ENCODE measurements around the gene RAD18.

Gene RAD18

GRCh38 chr3:8979262-8979661, 16.0 kb upstream of the RAD18 start:
- H3K9me3 ChIP-seq (ENCODE audit: control insufficient read depth, low read length): no peaks in the 10 kb centered on the region
- H3K4me1 ChIP-seq (ENCODE audit: control insufficient read depth, insufficient read depth, low read length): no peaks in the 10 kb centered on the region
- no peaks in the 10 kb centered on the region for H3K27me3 ChIP-seq (ENCODE audit: control insufficient read depth, insufficient read depth, low read length, poor library complexity, severe bottlenecking)
- H3K36me3 ChIP-seq (ENCODE audit: control insufficient read depth, insufficient read depth, low read length): no peaks in the 10 kb centered on the region
- WGBS, 2 experiments: 95% methylated on average over 1 of the region's 1 CpG; no CpG with 5 or more reads in 1 of the 2 experiments
- no peak overlapping the region for H3K4me3 ChIP-seq (ENCODE audit: insufficient read depth, low read depth, low read length)
- H3K27ac ChIP-seq (ENCODE audit: insufficient read depth, low read depth, low read length, poor library complexity, severe bottlenecking): no peak overlapping the region

GRCh38 chr3:8978551-8978950, 15.3 kb upstream of the RAD18 start:
- H3K4me1 ChIP-seq (ENCODE audit: control insufficient read depth, insufficient read depth, low read length): no peaks in the 10 kb centered on the region
- H3K4me3 ChIP-seq (ENCODE audit: insufficient read depth, low read depth, low read length): no peak overlapping the region
- H3K27me3 ChIP-seq (ENCODE audit: control insufficient read depth, insufficient read depth, low read length, poor library complexity, severe bottlenecking): no peaks in the 10 kb centered on the region
- H3K9me3 ChIP-seq (ENCODE audit: control insufficient read depth, low read length): no peaks in the 10 kb centered on the region
- no peak overlapping the region for H3K27ac ChIP-seq (ENCODE audit: insufficient read depth, low read depth, low read length, poor library complexity, severe bottlenecking)
- 90 to 93% methylated on average over 3 of the region's 3 CpGs for WGBS, 2 experiments
- no peaks in the 10 kb centered on the region for H3K36me3 ChIP-seq (ENCODE audit: control insufficient read depth, insufficient read depth, low read length)

DNA sequence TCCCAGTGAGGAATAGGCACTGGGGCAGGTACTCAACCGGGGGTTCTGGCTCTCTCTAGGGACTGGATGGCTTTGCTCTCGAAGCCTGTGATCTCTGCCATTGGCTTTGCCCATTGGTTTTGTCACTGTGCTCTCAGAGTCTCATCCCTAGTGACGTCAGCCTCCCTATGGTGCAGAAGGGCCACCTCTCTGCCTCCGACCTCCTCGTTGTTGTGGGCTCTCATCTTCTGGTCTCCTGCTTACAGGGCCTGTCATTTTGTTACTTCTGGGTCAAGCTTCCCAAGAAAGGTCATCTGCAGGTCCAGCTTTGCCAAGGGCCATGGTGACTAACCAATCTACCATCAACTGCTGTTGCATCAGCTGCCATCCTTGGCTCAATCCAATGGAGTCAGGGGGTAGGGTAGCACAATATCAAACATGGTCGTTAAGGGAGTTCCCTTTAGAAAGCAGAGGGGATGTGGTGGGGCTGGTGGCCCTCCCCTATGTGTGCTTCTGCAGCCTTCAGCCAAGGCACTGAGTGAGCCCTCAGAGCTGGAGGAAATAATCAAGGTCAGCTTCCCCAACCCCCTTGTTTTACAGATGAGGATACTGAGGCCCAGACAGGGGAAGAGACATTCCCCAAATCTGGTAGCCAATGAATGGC, 13.4 kb upstream of the RAD18 start:
- Histone ChIP-seq H3K36me3 (ENCODE audit: control insufficient read depth, insufficient read depth, low read length) (no peaks in the 10 kb centered on the region), H3K27ac (ENCODE audit: insufficient read depth, low read depth, low read length, poor library complexity, severe bottlenecking) (no peak overlapping the region), H3K27me3 (ENCODE audit: control insufficient read depth, insufficient read depth, low read length, poor library complexity, severe bottlenecking) (no peaks in the 10 kb centered on the region), H3K4me1 (ENCODE audit: control insufficient read depth, insufficient read depth, low read length) (no peaks in the 10 kb centered on the region), H3K9me3 (ENCODE audit: control insufficient read depth, low read length) (no peaks in the 10 kb centered on the region), H3K4me3 (ENCODE audit: insufficient read depth, low read depth, low read length) (no peak overlapping the region)
- 85 to 91% methylated on average over 6 of the region's 6 CpGs for WGBS, 2 experiments

- H3K27ac ChIP-seq (ENCODE audit: insufficient read depth, low read depth, low read length, poor library complexity, severe bottlenecking): no peak overlapping the region
- no peaks in the 10 kb centered on the region for H3K4me1 ChIP-seq (ENCODE audit: control insufficient read depth, insufficient read depth, low read length)
- no peaks in the 10 kb centered on the region for H3K36me3 ChIP-seq (ENCODE audit: control insufficient read depth, insufficient read depth, low read length)
- peaks cover 3% of the 10 kb centered on the region for H3K27me3 ChIP-seq (ENCODE audit: control insufficient read depth, insufficient read depth, low read length, poor library complexity, severe bottlenecking)
- H3K9me3 ChIP-seq (ENCODE audit: control insufficient read depth, low read length): no peaks in the 10 kb centered on the region
- H3K4me3 ChIP-seq (ENCODE audit: insufficient read depth, low read depth, low read length): no peak overlapping the region
- WGBS, 2 experiments: 76 to 79% methylated on average over 9 of the region's 11 CpGs
Measured at GRCh38 chr3:8975081-8976020, 12.1 kb upstream of the RAD18 start.

DNA sequence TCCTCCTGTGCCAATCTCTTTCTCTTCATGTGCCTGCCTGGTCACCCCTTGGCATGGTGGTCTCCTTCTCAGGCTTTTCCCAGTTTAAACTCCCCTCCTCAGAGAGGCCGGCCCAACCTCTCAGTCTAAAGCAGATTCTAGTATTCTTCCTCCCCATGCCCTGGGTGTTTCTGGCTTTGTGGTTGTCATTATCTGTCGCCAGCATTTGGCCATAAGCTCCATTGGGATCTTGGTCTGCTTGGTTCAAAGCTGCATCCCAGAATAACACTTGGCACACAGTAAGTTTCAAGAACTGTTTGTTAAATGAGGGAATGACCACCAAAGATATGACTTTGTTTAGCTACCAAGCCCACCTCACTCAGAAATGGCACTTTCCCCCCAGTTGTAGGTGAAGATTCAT, 11.2 kb upstream of the RAD18 start:
- Histone ChIP-seq H3K27ac (ENCODE audit: insufficient read depth, low read depth, low read length, poor library complexity, severe bottlenecking) (no peak overlapping the region), H3K9me3 (ENCODE audit: control insufficient read depth, low read length) (no peaks in the 10 kb centered on the region), H3K27me3 (ENCODE audit: control insufficient read depth, insufficient read depth, low read length, poor library complexity, severe bottlenecking) (peaks cover 3% of the 10 kb centered on the region), H3K4me1 (ENCODE audit: control insufficient read depth, insufficient read depth, low read length) (no peaks in the 10 kb centered on the region), H3K4me3 (ENCODE audit: insufficient read depth, low read depth, low read length) (no peak overlapping the region), H3K36me3 (ENCODE audit: control insufficient read depth, insufficient read depth, low read length) (no peaks in the 10 kb centered on the region)
- WGBS, 2 experiments: 85 to 92% methylated on average over 2 of the region's 2 CpGs

DNA sequence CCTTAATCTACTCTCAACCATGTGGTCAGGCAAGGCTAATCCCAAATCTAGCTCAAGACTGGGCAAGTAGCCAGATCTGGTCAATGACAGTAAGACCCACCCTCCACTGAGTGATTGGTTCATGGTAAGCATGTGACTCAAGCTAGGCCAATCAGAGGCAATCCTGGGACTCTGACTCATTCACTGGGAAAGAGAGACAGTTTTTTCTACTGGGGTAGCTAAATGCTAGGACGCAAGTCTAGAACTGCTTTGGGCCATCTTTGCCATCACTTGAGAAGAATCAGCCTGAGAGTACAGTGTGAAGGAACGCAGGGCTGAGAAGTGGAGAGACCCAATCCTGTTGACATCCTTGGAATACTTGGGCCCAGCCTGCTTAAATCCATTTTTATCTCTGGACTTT, 9.4 kb upstream of the RAD18 start:
- peaks cover 12% of the 10 kb centered on the region for H3K27me3 ChIP-seq (ENCODE audit: control insufficient read depth, insufficient read depth, low read length, poor library complexity, severe bottlenecking)
- H3K27ac ChIP-seq (ENCODE audit: insufficient read depth, low read depth, low read length, poor library complexity, severe bottlenecking): no peak overlapping the region
- no peak overlapping the region for H3K4me3 ChIP-seq (ENCODE audit: insufficient read depth, low read depth, low read length)
- H3K4me1 ChIP-seq (ENCODE audit: control insufficient read depth, insufficient read depth, low read length): no peaks in the 10 kb centered on the region
- no peaks in the 10 kb centered on the region for H3K36me3 ChIP-seq (ENCODE audit: control insufficient read depth, insufficient read depth, low read length)
- 95 to 96% methylated on average over 2 of the region's 2 CpGs for WGBS, 2 experiments
- H3K9me3 ChIP-seq (ENCODE audit: control insufficient read depth, low read length): no peaks in the 10 kb centered on the region

GRCh38 chr3:8970971-8971589, 7.8 kb upstream of the RAD18 start:
- no peaks in the 10 kb centered on the region for H3K9me3 ChIP-seq (ENCODE audit: control insufficient read depth, low read length)
- no peaks in the 10 kb centered on the region for H3K36me3 ChIP-seq (ENCODE audit: control insufficient read depth, insufficient read depth, low read length)
- peaks cover 12% of the 10 kb centered on the region for H3K27me3 ChIP-seq (ENCODE audit: control insufficient read depth, insufficient read depth, low read length, poor library complexity, severe bottlenecking)
- H3K4me1 ChIP-seq (ENCODE audit: control insufficient read depth, insufficient read depth, low read length): no peaks in the 10 kb centered on the region
- no peak overlapping the region for H3K27ac ChIP-seq (ENCODE audit: insufficient read depth, low read depth, low read length, poor library complexity, severe bottlenecking)
- WGBS, 2 experiments: 7 to 10% methylated on average over 7 of the region's 7 CpGs
- no peak overlapping the region for H3K4me3 ChIP-seq (ENCODE audit: insufficient read depth, low read depth, low read length)

DNA sequence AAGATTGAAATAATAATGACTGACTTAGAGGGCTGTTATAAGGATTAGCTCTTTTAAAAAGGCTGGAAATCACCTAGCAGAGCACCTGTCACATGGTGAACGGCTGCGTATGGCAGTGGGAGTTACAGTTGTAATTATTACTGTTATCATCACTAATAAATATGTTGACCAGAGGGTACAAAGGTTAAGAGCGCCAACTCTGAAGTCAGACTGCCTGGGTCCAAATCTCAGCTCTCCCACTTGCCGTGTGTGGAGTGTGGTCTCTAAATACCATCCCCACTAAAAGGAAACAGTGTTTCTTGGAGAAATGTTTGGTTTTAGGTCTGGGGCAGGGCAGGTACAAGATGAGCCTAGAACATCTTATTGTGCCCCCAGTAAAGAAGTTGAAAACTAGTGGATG, 6.0 kb upstream of the RAD18 start:
- no peaks in the 10 kb centered on the region for H3K4me1 ChIP-seq (ENCODE audit: control insufficient read depth, insufficient read depth, low read length)
- no peak overlapping the region for H3K27ac ChIP-seq (ENCODE audit: insufficient read depth, low read depth, low read length, poor library complexity, severe bottlenecking)
- H3K36me3 ChIP-seq (ENCODE audit: control insufficient read depth, insufficient read depth, low read length): no peaks in the 10 kb centered on the region
- H3K27me3 ChIP-seq (ENCODE audit: control insufficient read depth, insufficient read depth, low read length, poor library complexity, severe bottlenecking): peaks cover 12% of the 10 kb centered on the region
- 93 to 94% methylated on average over 4 of the region's 4 CpGs for WGBS, 2 experiments
- H3K9me3 ChIP-seq (ENCODE audit: control insufficient read depth, low read length): no peaks in the 10 kb centered on the region
- no peak overlapping the region for H3K4me3 ChIP-seq (ENCODE audit: insufficient read depth, low read depth, low read length)

DNA sequence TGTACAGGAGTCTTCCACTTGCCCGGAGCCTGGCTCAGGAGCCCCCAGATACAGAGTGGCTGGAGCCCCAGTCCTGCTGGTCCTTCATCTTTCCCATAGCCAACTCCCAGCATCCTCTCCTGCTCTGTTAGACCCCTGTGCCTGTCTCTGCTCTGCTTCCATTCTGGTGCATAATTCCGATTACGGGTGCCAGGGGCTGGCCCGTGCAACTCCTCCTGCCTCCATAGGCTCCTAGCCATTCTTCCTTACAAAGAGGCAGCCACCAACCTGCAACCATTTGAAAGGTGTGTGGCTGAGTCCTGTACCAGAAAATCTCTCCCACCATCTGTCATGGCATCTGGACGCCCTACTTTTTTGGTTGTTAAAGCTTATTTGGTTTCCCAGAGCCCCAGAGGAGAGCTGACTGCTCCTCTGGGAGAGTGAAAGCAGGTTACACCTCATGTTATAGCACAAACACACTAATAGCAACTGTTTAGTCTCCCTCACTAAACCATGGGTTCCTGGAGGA, 5.2 kb upstream of the RAD18 start:
- Histone ChIP-seq H3K27ac (ENCODE audit: insufficient read depth, low read depth, low read length, poor library complexity, severe bottlenecking) (no peak overlapping the region), H3K9me3 (ENCODE audit: control insufficient read depth, low read length) (no peaks in the 10 kb centered on the region), H3K27me3 (ENCODE audit: control insufficient read depth, insufficient read depth, low read length, poor library complexity, severe bottlenecking) (peaks cover 12% of the 10 kb centered on the region), H3K36me3 (ENCODE audit: control insufficient read depth, insufficient read depth, low read length) (no peaks in the 10 kb centered on the region), H3K4me3 (ENCODE audit: insufficient read depth, low read depth, low read length) (no peak overlapping the region), H3K4me1 (ENCODE audit: control insufficient read depth, insufficient read depth, low read length) (no peaks in the 10 kb centered on the region)
- 89 to 92% methylated on average over 5 of the region's 5 CpGs for WGBS, 2 experiments

DNA sequence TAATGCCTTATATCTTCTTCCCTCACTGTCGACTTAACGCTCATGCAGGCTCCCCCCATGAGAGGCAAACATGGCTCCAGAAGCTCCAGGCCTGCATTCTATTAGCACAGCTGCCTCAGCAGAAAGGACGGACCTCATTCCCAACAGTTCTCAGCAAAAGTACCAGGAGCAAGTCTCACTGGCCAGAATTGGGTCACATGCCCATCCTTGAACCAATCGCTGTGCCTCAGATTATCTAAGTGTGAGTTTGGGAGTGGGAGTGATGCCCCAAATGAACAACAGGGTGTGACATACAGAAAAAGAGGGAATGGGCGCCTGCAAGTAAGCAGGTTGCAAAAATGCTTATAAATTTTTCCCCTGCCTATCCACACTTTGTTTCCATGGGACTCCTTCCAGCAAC, 4.3 kb upstream of the RAD18 start:
- H3K9me3 ChIP-seq (ENCODE audit: control insufficient read depth, low read length): no peaks in the 10 kb centered on the region
- no peak overlapping the region for H3K27ac ChIP-seq (ENCODE audit: insufficient read depth, low read depth, low read length, poor library complexity, severe bottlenecking)
- H3K4me1 ChIP-seq (ENCODE audit: control insufficient read depth, insufficient read depth, low read length): no peaks in the 10 kb centered on the region
- no peaks in the 10 kb centered on the region for H3K36me3 ChIP-seq (ENCODE audit: control insufficient read depth, insufficient read depth, low read length)
- WGBS, 2 experiments: 88 to 92% methylated on average over 5 of the region's 5 CpGs
- no peak overlapping the region for H3K4me3 ChIP-seq (ENCODE audit: insufficient read depth, low read depth, low read length)
- H3K27me3 ChIP-seq (ENCODE audit: control insufficient read depth, insufficient read depth, low read length, poor library complexity, severe bottlenecking): peaks cover 12% of the 10 kb centered on the region

Data from ectodermal cell (in vitro differentiated cells).